Subcutaneous adipose tissue (tissue), 4 donors: ENCODE measurements around the gene NKD1. TPM values are rescaled to one million over a fixed set of nuclear protein-coding genes. Genes with fewer than 3 reads are reported as not detected.

ENCODE experiments used
- CTCF ChIP-seq: fragments of 450-650 bp; IDR thresholded peaks from one replicate; pipeline ENCODE4 v1.5.1; 2016; ENCODE audit warnings: low read depth, mild to moderate bottlenecking, control low read depth, antibody characterized with exemption, moderate library complexity
- total RNA-seq, 4 donors: library from RNA; depleted of rRNA; stranded (reverse); fragments of >200 nt; gene quantifications; one replicate each; pipeline ENCODE4 v1.1.0, GENCODE V29; 2016

Gene NKD1
- total RNA-seq, 4 donors from 2014 or later: 0.68 to 2.9 (median 2.1) TPM

GRCh38 chr16:50534556-50534955, 13.6 kb upstream of the NKD1 start:
- TF ChIP-seq CTCF: no peak

GRCh38 chr16:50534958-50535357, 13.2 kb upstream of the NKD1 start:
- no peak for TF ChIP-seq CTCF

- no peak for TF ChIP-seq CTCF
Measured at GRCh38 chr16:50535506-50536257, 12.5 kb upstream of the NKD1 start.

GRCh38 chr16:50537533-50538290, 10.5 kb upstream of the NKD1 start:
- no peak for TF ChIP-seq CTCF

GRCh38 chr16:50538411-50539052, 9.7 kb upstream of the NKD1 start:
- no peak for TF ChIP-seq CTCF

- no peak for TF ChIP-seq CTCF
Measured at GRCh38 chr16:50539053-50539695, 9.0 kb upstream of the NKD1 start.
